HepG2 (cell line): ENCODE results near the gene TMEM151A. TPM values are rescaled to one million over a fixed set of nuclear protein-coding genes. Genes with fewer than 3 reads are reported as not detected.
A peak's percentile ranks its signal among the peaks of the same experiment; 100 is the strongest.

Source experiments
- ATAC-seq: fragments of 200-7000 bp; cut with Tn5 transposase; 3 replicates; pipeline ENCODE4 v1.9.1; 2020; ENCODE audit warnings: mild to moderate bottlenecking, moderate library complexity
- BruUV-seq: library from RNA; stranded (reverse); fragments of 400-500 nt; replicated peaks from 2 replicates; lab custom pipeline; 2021; lab: Mats Ljungman, UMichigan
- CTCF ChIA-PET: fragments of 300-600 bp; formaldehyde crosslinking; extraction: SDS; loops from one replicate; lab custom pipeline; 2021; ENCODE audit warnings: low total read pairs, inconsistent platforms, low intra/inter-chr PET ratio; lab: Yijun Ruan, JAX
- POLR2A ChIA-PET: fragments of 350-600 bp; sonication (Branson Sonifier 250); formaldehyde crosslinking; loops from one replicate; lab custom pipeline; 2020; ENCODE audit warnings: antibody characterized with exemption, inconsistent platforms; lab: Yijun Ruan, JAX
- DNase-seq: peaks from one replicate; pipeline ENCODE4 v3.0.0-alpha.2; 2015; ENCODE audit warnings: low spot score
- FAIRE-seq: peaks from 3 replicates; lab custom pipeline; 2011; peaks lifted over from hg19 to GRCh38; lab: Jason Lieb, UNC
- H2AFZ ChIP-seq: one replicate; pipeline ENCODE4 v1.6.1; 2011; ENCODE audit warnings: low read length, inconsistent platforms
- H3K27ac ChIP-seq: fragments of 300-600 bp; 3 replicates; pipeline ENCODE4 v1.8.0; 2011; ENCODE audit warnings: mixed run types, mild to moderate bottlenecking, mixed read lengths, low read length, inconsistent platforms; ENCODE audit not compliant: insufficient read depth; ENCODE audit errors: extremely low read length
- H3K27me3 ChIP-seq, 2 experiments: fragments of 200-600 bp in 1 of 2; 2 replicates in 1 of 2; 3 replicates in 1 of 2; pipeline versions ENCODE4 v1.6.0 to v1.8.0; 2011; ENCODE audit warnings: low read length in 2 of 2, mild to moderate bottlenecking in 2 of 2, moderate library complexity in 2 of 2, inconsistent platforms in 1 of 2; ENCODE audit not compliant: insufficient read depth in 2 of 2, control insufficient read depth in 1 of 2
- H3K36me3 ChIP-seq, 2 experiments: fragments of 200-600 bp in 1 of 2; replicated peaks in 1 of 2; 2 replicates in 1 of 2; 3 replicates in 1 of 2; pipeline versions ENCODE4 v1.5.1 to v1.8.0; 2011; ENCODE audit warnings: low read length in 2 of 2, inconsistent platforms in 1 of 2; ENCODE audit not compliant: insufficient read depth in 2 of 2, control insufficient read depth in 1 of 2
- H3K4me1 ChIP-seq: 2 replicates; pipeline ENCODE4 v1.5.1; 2012; ENCODE audit warnings: low read length, inconsistent platforms; ENCODE audit not compliant: insufficient read depth
- H3K4me2 ChIP-seq: 2 replicates; pipeline ENCODE4 v1.6.0; 2011; ENCODE audit warnings: low read depth, low read length, inconsistent platforms
- H3K4me3 ChIP-seq, 3 experiments: fragments of 200-600 bp in 1 of 3; sonication (generic), shearing (Covaris generic) in 1 of 3; replicated peaks in 1 of 3; 2 replicates each; pipeline ENCODE4 v1.5.1; 2011 to 2016; ENCODE audit warnings: low read length in 3 of 3, inconsistent platforms in 2 of 3, low read depth in 2 of 3, mild to moderate bottlenecking in 2 of 3, control low read depth in 1 of 3, mixed read lengths in 1 of 3; ENCODE audit not compliant: insufficient read depth in 1 of 3
- H3K79me2 ChIP-seq: one replicate; pipeline ENCODE4 v1.6.1; 2011; ENCODE audit warnings: low read length, inconsistent platforms; ENCODE audit not compliant: insufficient read depth
- H3K9ac ChIP-seq: 2 replicates; pipeline ENCODE4 v1.6.0; 2011; ENCODE audit warnings: mild to moderate bottlenecking, low read depth, low read length, inconsistent platforms; ENCODE audit not compliant: insufficient read depth
- H3K9me3 ChIP-seq: 2 replicates; pipeline ENCODE4 v1.5.1; 2012; ENCODE audit warnings: mild to moderate bottlenecking, low read length
- H4K20me1 ChIP-seq: 2 replicates; pipeline ENCODE4 v1.6.0; 2011; ENCODE audit warnings: inconsistent platforms, mild to moderate bottlenecking, low read length, moderate library complexity; ENCODE audit not compliant: insufficient read depth
- HNF4G ChIP-seq, 2 experiments: sonication (generic) in 1 of 2; formaldehyde crosslinking in 1 of 2; IDR thresholded peaks; 2 replicates each; pipeline versions ENCODE4 v1.4.0 to v1.6.1; 2011 to 2020; ENCODE audit warnings: borderline replicate concordance in 2 of 2, low read depth in 2 of 2, mild to moderate bottlenecking in 2 of 2, low read length in 1 of 2, missing genetic modification reagents in 1 of 2, moderate library complexity in 1 of 2
- IRF2 ChIP-seq: IDR thresholded peaks from 2 replicates; pipeline ENCODE4 v1.6.1; 2018; ENCODE audit warnings: missing genetic modification reagents, missing compliant biosample characterization
- RFX1 ChIP-seq: fragments of 450-650 bp; IDR thresholded peaks from 2 replicates; pipeline ENCODE4 v1.6.1; 2017
- RFX3 ChIP-seq: IDR thresholded peaks from 2 replicates; pipeline ENCODE4 v1.6.1; 2016; ENCODE audit warnings: missing biosample characterization, missing genetic modification reagents
- RFX5 ChIP-seq: IDR thresholded peaks from 2 replicates; pipeline ENCODE4 v1.6.1; 2011; ENCODE audit warnings: low read depth, low read length, improper control_type of control experiment
- TOPORS ChIP-seq: sonication (generic); formaldehyde crosslinking; IDR thresholded peaks from 2 replicates; pipeline ENCODE4 v1.8.0; 2023; ENCODE audit warnings: mild to moderate bottlenecking, missing genetic modification reagents
- ZNF275 ChIP-seq: sonication (generic); formaldehyde crosslinking; IDR thresholded peaks from 2 replicates; pipeline ENCODE4 v1.8.0; 2022; ENCODE audit warnings: missing genetic modification reagents, mild to moderate bottlenecking, inconsistent platforms, borderline replicate concordance
- ZNF605 ChIP-seq: sonication (generic); formaldehyde crosslinking; IDR thresholded peaks from 2 replicates; pipeline ENCODE4 v1.8.0; 2022; ENCODE audit warnings: mild to moderate bottlenecking, missing genetic modification reagents
- ZNF652 ChIP-seq: IDR thresholded peaks from 2 replicates; pipeline ENCODE4 v1.6.1; 2016; ENCODE audit warnings: low read depth, borderline replicate concordance
- ZNF781 ChIP-seq: sonication (generic); formaldehyde crosslinking; IDR thresholded peaks from 2 replicates; pipeline ENCODE4 v1.5.1; 2020; ENCODE audit warnings: borderline replicate concordance, mild to moderate bottlenecking, missing genetic modification reagents; ENCODE audit errors: not compliant biosample characterization
- WGBS: methylation state at CpG from one replicate; pipeline ENCODE4 v1.1.6; 2017; ENCODE audit warnings: low lambda C conversion rate; 5-methylcytosine and 5-hydroxymethylcytosine counted together
- in situ Hi-C: cut with HindIII; loops from 2 replicates; pipeline ENCODE4 v1.10.0; 2017; ENCODE audit warnings: low pct_unique_long_range_greater_than_20kb; ENCODE audit not compliant: extremely low pct_ligation_motif_present
- intact Hi-C: fragments of 100-400 bp; cut with micrococcal nuclease; formaldehyde crosslinking; loops from one replicate; pipeline ENCODE4 v1.10.0; 2022; ENCODE audit not compliant: unreplicated experiment
- polyA plus RNA-seq, 8 experiments: library from polyadenylated mRNA; depleted of rRNA in 3 of 8; stranded (reverse) in 7 of 8; unstranded in 1 of 8; fragments of >200 nt; fragmentation: Illumina TruSeq in 4 of 8; extraction: Trizol in 4 of 8; gene quantifications; 2 replicates each; pipeline versions ENCODE4 v1.2.1 to v1.2.3, GENCODE V29; 2011 to 2016; ENCODE audit warnings: low read depth in 4 of 8, missing spikeins in 1 of 8, mixed read lengths in 1 of 8; ENCODE audit not compliant: insufficient read depth in 1 of 8
- total RNA-seq, 5 experiments: library from RNA; depleted of rRNA; stranded (reverse); fragments of >200 nt; fragmentation: Illumina TruSeq; extraction: Trizol; gene quantifications; 2 replicates each; pipeline ENCODE4 v1.2.3, GENCODE V29; 2016; ENCODE audit warnings: low read depth in 1 of 5
- TF ChIP-seq, protein P1 (sequence below): sonication (generic); formaldehyde crosslinking; IDR thresholded peaks from 2 replicates; pipeline ENCODE4 v1.4.0; 2020; ENCODE audit warnings: missing genetic modification reagents, borderline replicate concordance
- TF ChIP-seq, protein P2 (sequence below): sonication (generic); formaldehyde crosslinking; conservative IDR thresholded peaks from 2 replicates; pipeline ENCODE4 v1.4.0; 2020; ENCODE audit warnings: missing genetic modification reagents

Gene TMEM151A
- total and polyA plus RNA-seq, 2 of the 13 experiments (the other 11 are each of a cell fraction or from before 2014, with no cell fraction given): 0.18 to 0.33 TPM

DNA sequence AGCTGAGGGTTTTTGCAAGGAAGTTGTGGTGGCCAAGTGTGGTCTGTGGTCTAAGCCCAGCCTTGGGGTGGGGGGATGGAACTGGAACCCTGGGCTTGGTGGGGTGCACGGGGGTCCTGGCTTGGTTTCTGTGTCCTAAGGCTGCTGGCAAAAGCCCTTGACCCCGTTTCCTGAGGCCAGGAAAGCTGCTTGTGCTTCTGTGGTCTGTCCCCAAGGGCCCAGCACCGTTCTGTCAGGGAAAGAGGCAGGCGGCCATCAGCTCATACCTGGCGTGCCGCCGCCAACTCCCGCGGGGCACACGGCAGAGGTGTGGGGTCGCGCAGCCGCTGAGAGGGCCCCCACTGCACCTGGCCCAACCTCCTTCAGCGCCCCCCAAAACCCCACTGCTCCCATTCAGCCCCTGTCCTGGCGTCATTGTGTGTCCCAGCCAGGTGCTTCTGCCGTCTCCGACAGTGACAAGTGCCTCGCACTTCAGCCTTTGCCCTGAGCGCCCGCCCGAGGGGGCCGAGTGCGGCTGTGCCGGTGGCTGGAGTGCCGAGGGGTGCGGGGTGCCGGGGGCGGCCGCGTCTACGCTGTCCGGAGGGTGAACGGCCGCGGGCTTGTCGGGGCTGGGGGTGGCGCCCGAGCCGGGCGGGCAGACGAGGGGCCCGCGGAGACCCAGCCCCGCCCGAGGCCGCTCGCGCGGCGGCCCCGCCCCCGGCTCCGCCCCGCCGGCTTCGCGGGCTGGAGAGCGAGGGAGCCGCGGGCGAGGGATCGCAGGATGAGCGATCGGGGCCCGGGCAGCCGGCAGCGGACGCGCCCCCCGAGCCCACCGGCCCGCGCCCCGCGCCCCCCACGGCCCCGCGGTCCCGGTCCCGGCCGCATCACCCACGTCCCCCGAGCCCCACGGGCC is 14.0 kb upstream of the TMEM151A start, which contains the start of gene CNIH2 (continued):
- TF ChIP-seq, protein P1, sequence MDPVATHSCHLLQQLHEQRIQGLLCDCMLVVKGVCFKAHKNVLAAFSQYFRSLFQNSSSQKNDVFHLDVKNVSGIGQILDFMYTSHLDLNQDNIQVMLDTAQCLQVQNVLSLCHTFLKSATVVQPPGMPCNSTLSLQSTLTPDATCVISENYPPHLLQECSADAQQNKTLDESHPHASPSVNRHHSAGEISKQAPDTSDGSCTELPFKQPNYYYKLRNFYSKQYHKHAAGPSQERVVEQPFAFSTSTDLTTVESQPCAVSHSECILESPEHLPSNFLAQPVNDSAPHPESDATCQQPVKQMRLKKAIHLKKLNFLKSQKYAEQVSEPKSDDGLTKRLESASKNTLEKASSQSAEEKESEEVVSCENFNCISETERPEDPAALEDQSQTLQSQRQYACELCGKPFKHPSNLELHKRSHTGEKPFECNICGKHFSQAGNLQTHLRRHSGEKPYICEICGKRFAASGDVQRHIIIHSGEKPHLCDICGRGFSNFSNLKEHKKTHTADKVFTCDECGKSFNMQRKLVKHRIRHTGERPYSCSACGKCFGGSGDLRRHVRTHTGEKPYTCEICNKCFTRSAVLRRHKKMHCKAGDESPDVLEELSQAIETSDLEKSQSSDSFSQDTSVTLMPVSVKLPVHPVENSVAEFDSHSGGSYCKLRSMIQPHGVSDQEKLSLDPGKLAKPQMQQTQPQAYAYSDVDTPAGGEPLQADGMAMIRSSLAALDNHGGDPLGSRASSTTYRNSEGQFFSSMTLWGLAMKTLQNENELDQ (CRISPR knock-in tag): no peak
- TF ChIP-seq TOPORS (CRISPR knock-in tag): 0 out of 2 replicates have a peak, but pooled peaks have one; percentile 29
- TF ChIP-seq ZNF275 (CRISPR knock-in tag): no peak

GRCh38 chr11:66278363-66279091 is 13.2 kb upstream of the TMEM151A start:
- WGBS: 8% methylated on average over 14 of the region's 45 CpGs
- intact Hi-C loops (no loop called here), in situ Hi-C loops (no loop called here)
- Histone ChIP-seq H3K4me3 (peak overlapping the region in 1 of 3 experiments; percentile 16; a peak in 1 of 6 replicates), H3K9ac (no peak overlapping the region), H3K79me2 (no peaks in the 10 kb centered on the region), H3K4me1 (peaks cover 39% of the 10 kb centered on the region), H4K20me1 (peaks cover 6% of the 10 kb centered on the region), H3K36me3 (peaks cover 5 to 16% of the 10 kb centered on the region in 2 experiments; a peak in 4 of 5 replicates), H3K4me2 (peak overlapping the region; percentile 61; the same call in 1 of the 2 replicates), H3K9me3 (no peaks in the 10 kb centered on the region), H3K27me3 (peaks cover 3 to 9% of the 10 kb centered on the region in 2 experiments; a peak in 3 of 5 replicates), H3K27ac (no peak overlapping the region), H2AFZ (no peak overlapping the region)
- ChIA-PET CTCF (no interaction called here), POLR2A (interaction anchor here (2.4 kb wide), 1 partner anchor 10 kb away, joined by 15 read pairs; the partner anchor contains the start of gene YIF1A)
- ATAC-seq (no peak), DNase-seq (no peak), FAIRE-seq (no peak)
- TF ChIP-seq RFX1 (peak; percentile 21; the same call in 1 of the 2 replicates), HNF4G (IDR thresholded peaks at IDR 0.05; ENCODE audit: borderline replicate concordance, low read depth, low read length) (peak; percentile 10; the same call in 1 of the 2 replicates), HNF4G (CRISPR knock-in tag; IDR thresholded peaks at IDR 0.05; ENCODE audit: borderline replicate concordance, low read depth) (no peak), ZNF605 (no peak), IRF2 (no peak), ZNF781 (CRISPR knock-in tag) (no peak), ZNF652 (CRISPR knock-in tag) (peak; percentile 80), RFX3 (peak; percentile 48; the same call in 1 of the 2 replicates), RFX5 (peak; percentile 53; the same call in 1 of the 2 replicates)
- TF ChIP-seq, protein P2, sequence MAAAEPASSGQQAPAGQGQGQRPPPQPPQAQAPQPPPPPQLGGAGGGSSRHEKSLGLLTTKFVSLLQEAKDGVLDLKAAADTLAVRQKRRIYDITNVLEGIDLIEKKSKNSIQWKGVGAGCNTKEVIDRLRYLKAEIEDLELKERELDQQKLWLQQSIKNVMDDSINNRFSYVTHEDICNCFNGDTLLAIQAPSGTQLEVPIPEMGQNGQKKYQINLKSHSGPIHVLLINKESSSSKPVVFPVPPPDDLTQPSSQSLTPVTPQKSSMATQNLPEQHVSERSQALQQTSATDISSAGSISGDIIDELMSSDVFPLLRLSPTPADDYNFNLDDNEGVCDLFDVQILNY: no peak
- no TSS peak for BruUV-seq
